MCF 10A (cell line): ENCODE measurements around the gene LRRC36. TPM values are rescaled to one million over a fixed set of nuclear protein-coding genes. Genes with fewer than 3 reads are reported as not detected.
A peak's percentile ranks its signal among the peaks of the same experiment; 100 is the strongest.

ENCODE experiments used
- BruUV-seq: library from RNA; stranded (reverse); fragments of 400-500 nt; replicated peaks from 2 replicates; lab custom pipeline; 2021; lab: Mats Ljungman, UMichigan
- CTCF ChIA-PET: fragments of 300-600 bp; sonication (Branson Sonifier 250); formaldehyde crosslinking; extraction: SDS; loops from one replicate; lab custom pipeline; 2021; ENCODE audit warnings: antibody characterized with exemption, inconsistent platforms; lab: Yijun Ruan, JAX
- POLR2A ChIA-PET: fragments of 300-600, 350-650 bp; sonication (Branson Sonifier 250); formaldehyde crosslinking; extraction: SDS; loops from one replicate; lab custom pipeline; 2020; ENCODE audit warnings: antibody characterized with exemption, inconsistent platforms; lab: Yijun Ruan, JAX
- DNase-seq: peaks from one replicate; pipeline ENCODE4 v3.0.0-alpha.2; 2018; ENCODE audit not compliant: unreplicated experiment
- H3K27ac Mint-ChIP-seq: one replicate; pipeline ENCODE4 v1.8.0; 2022; ENCODE audit warnings: mild to moderate bottlenecking, low read depth, mixed read lengths; ENCODE audit not compliant: unreplicated experiment
- H3K27me3 Mint-ChIP-seq: one replicate; pipeline ENCODE4 v1.8.0; 2022; ENCODE audit warnings: mixed read lengths; ENCODE audit not compliant: insufficient read depth, unreplicated experiment
- H3K36me3 Mint-ChIP-seq: one replicate; pipeline ENCODE4 v1.8.0; 2022; ENCODE audit warnings: mild to moderate bottlenecking, moderate library complexity, mixed read lengths; ENCODE audit not compliant: insufficient read depth, unreplicated experiment
- H3K4me1 Mint-ChIP-seq: one replicate; pipeline ENCODE4 v1.8.0; 2022; ENCODE audit warnings: mixed read lengths; ENCODE audit not compliant: insufficient read depth, unreplicated experiment
- H3K4me3 Mint-ChIP-seq: one replicate; pipeline ENCODE4 v1.8.0; 2022; ENCODE audit warnings: mild to moderate bottlenecking, moderate library complexity, mixed read lengths; ENCODE audit not compliant: unreplicated experiment
- H3K9me3 Mint-ChIP-seq: one replicate; pipeline ENCODE4 v1.8.0; 2022; ENCODE audit warnings: mixed read lengths; ENCODE audit not compliant: unreplicated experiment
- CTCF ChIP-seq: fragments of 200-600 bp; IDR thresholded peaks from one replicate; pipeline ENCODE4 v1.8.0; 2022; ENCODE audit warnings: antibody characterized with exemption, mild to moderate bottlenecking; ENCODE audit not compliant: unreplicated experiment
- intact Hi-C: fragments of 100-400 bp; cut with micrococcal nuclease; formaldehyde crosslinking; loops from 2 replicates; pipeline ENCODE4 v1.14.1; 2022
- total RNA-seq: library from RNA; stranded (reverse); gene quantifications from 2 replicates; pipeline ENCODE4 v1.2.3, GENCODE V29; 2022

LRRC36 gene
- total RNA-seq, 1 experiment from 2014 or later: not detected

GRCh38 chr16:67430977-67431774, 104.6 kb downstream of the LRRC36 start, which contains the start of gene HSD11B2:
Gene HSD11B2, plus strand, starts transcription at chr16:67431121. Its CDS starts 128 bp downstream, at chr16:67431249.
- POLR2A ChIA-PET: interaction anchor here (0.5 to 2.1 kb wide), 6 partner anchors 10 to 107 kb away, joined by 3 to 13 read pairs (median 4); partner anchors contain the start of gene ZDHHC1
- no peaks in the 10 kb centered on the region for H3K9me3 Mint-ChIP-seq
- peaks cover 1% of the 10 kb centered on the region for H3K36me3 Mint-ChIP-seq
- TF ChIP-seq CTCF: no peak
- no TSS peak for BruUV-seq
- DNase-seq: peak; percentile 45
- no peaks in the 10 kb centered on the region for H3K27me3 Mint-ChIP-seq
- CTCF ChIA-PET: interaction anchor here (0.6 to 1.1 kb wide), 5 partner anchors 14 to 171 kb away, joined by 3 to 4 read pairs (median 3); partner anchors contain the start of gene ZDHHC1
- peak within 1 kb of the TSS; percentile 71 for H3K4me3 Mint-ChIP-seq
- peaks cover 14% of the 10 kb centered on the region for H3K4me1 Mint-ChIP-seq
- intact Hi-C loops: no loop called here
- no peak within 1 kb of the TSS for H3K27ac Mint-ChIP-seq

- POLR2A ChIA-PET: interaction anchor here (0.6 to 2.1 kb wide), 4 partner anchors 10 to 48 kb away, joined by 3 to 13 read pairs (median 4); no protein-coding TSS in a partner anchor
- no peak for TF ChIP-seq CTCF
- DNase-seq: no peak
- Mint-ChIP-seq H3K36me3 (peaks cover 9% of the 10 kb centered on the region), H3K4me3 (peak overlapping the region; percentile 62), H3K9me3 (no peaks in the 10 kb centered on the region), H3K4me1 (peaks cover 14% of the 10 kb centered on the region), H3K27ac (no peak overlapping the region), H3K27me3 (no peaks in the 10 kb centered on the region)
- BruUV-seq: no TSS peak
- intact Hi-C loops: no loop called here
- CTCF ChIA-PET: interaction anchor here (0.7 to 2.4 kb wide), 3 partner anchors 14 to 172 kb away, joined by 4 to 11 read pairs (median 5); no protein-coding TSS in a partner anchor
These were observed 105.3 kb downstream of the LRRC36 start for GRCh38 chr16:67431775-67432505.

DNA sequence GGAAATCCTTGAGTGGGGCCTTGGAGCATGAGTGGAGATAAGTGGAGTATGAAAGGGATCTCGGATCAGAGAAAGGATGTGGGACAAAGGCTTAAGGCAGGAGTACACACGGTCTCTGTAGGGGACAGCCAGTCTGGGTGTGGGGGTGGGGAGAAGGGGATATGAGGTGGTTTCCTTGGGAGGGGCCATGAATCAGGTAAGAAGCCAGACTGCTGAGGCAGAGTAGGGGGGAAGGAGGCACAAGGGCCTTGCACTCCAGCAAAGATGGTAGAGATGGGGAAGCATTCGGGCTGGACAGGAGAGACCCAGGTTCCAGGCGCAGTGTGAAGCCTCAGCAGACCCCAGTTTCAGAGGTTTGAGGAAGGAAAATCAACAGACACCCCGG, 105.9 kb downstream of the LRRC36 start:
- Mint-ChIP-seq H3K9me3 (no peaks in the 10 kb centered on the region), H3K27ac (no peak overlapping the region), H3K36me3 (peaks cover 11% of the 10 kb centered on the region), H3K27me3 (no peaks in the 10 kb centered on the region), H3K4me3 (no peak overlapping the region), H3K4me1 (peaks cover 14% of the 10 kb centered on the region)
- ChIA-PET POLR2A (interaction anchor here (1.1 kb wide), 1 partner anchor 37 kb away, joined by 3 read pairs; no protein-coding TSS in a partner anchor), CTCF (interaction anchor here (1.2 to 2.4 kb wide), 2 partner anchors 16 to 172 kb away, joined by 4 to 11 read pairs; no protein-coding TSS in a partner anchor)
- no peak for DNase-seq
- intact Hi-C loops: no loop called here
- no peak for TF ChIP-seq CTCF
- no TSS peak for BruUV-seq
